Posterior cingulate gyrus (tissue), 11 donors: ENCODE measurements around the gene SOX18.

Source experiments
- DNase-seq, 10 donors: peaks; one replicate each; pipeline versions ENCODE4 v3.0.0 to v3.0.0-alpha.2; 2020 to 2021; ENCODE audit warnings: mixed read lengths in 3 of 10
- intact Hi-C: fragments of 100-400 bp; cut with DNase I; formaldehyde crosslinking; loops from one replicate; pipeline ENCODE4 v1.15.1; 2023

The SOX18 gene

GRCh38 chr20:64080813-64081623 lies 31.6 kb upstream of the SOX18 start:
- no peak for DNase-seq
- intact Hi-C loops, result no loop called here

GRCh38 chr20:64080013-64080812 lies 30.8 kb upstream of the SOX18 start, which contains the start of gene OPRL1:
OPRL1 (plus strand) TSS chr20:64080082; CDS start chr20:64092721, 12,639 bp downstream.
- intact Hi-C loops, result no loop called here
- no peak for DNase-seq

GRCh38 chr20:64079273-64080012 lies 30.0 kb upstream of the SOX18 start, which contains the start of gene RGS19:
RGS19 (minus strand) TSS chr20:64079518; CDS start chr20:64076886, 2,632 bp downstream.
- intact Hi-C loops, result no loop called here
- DNase-seq, result peak in 7 of 10 donors; percentile 52 to 94 (median 64)

- intact Hi-C loops, result no loop called here
- DNase-seq, result no peak
Observed at GRCh38 chr20:64078934-64079272, 29.5 kb upstream of the SOX18 start.

- no peak for DNase-seq
- intact Hi-C loops, result no loop called here
Observed at GRCh38 chr20:64077876-64078551, 28.6 kb upstream of the SOX18 start.

- DNase-seq, result no peak
- intact Hi-C loops, result no loop called here
Observed at GRCh38 chr20:64077541-64077875, 28.1 kb upstream of the SOX18 start.

- intact Hi-C loops, result no loop called here
- DNase-seq, result peak in 1 of 10 donors; percentile 91
Observed at GRCh38 chr20:64077094-64077493, 27.7 kb upstream of the SOX18 start.

- intact Hi-C loops, result no loop called here
- no peak for DNase-seq
Observed at GRCh38 chr20:64076061-64076997, 26.9 kb upstream of the SOX18 start.

GRCh38 chr20:64075556-64075955 lies 26.1 kb upstream of the SOX18 start:
- DNase-seq, result no peak
- intact Hi-C loops, result no loop called here

GRCh38 chr20:64074963-64075362 lies 25.5 kb upstream of the SOX18 start:
- intact Hi-C loops, result no loop called here
- DNase-seq, result no peak

- no peak for DNase-seq
- intact Hi-C loops, result no loop called here
Observed at GRCh38 chr20:64074184-64074789, 24.8 kb upstream of the SOX18 start.

GRCh38 chr20:64073476-64074183 lies 24.2 kb upstream of the SOX18 start:
- no peak for DNase-seq
- intact Hi-C loops, result no loop called here

- intact Hi-C loops, result no loop called here
- no peak for DNase-seq
Observed at GRCh38 chr20:64072498-64073063, 23.1 kb upstream of the SOX18 start.

GRCh38 chr20:64071341-64072332 lies 22.2 kb upstream of the SOX18 start:
- intact Hi-C loops, result no loop called here

GRCh38 chr20:64070244-64070993 lies 21.0 kb upstream of the SOX18 start:
- DNase-seq, result no peak
- intact Hi-C loops, result no loop called here

More at GRCh38 chr20:64071341-64072332, 22.2 kb upstream of the SOX18 start:
- DNase-seq, result no peak

- no peak for DNase-seq
- intact Hi-C loops, result no loop called here
Observed at GRCh38 chr20:64069614-64070243, 20.3 kb upstream of the SOX18 start.
